Bone marrow (tissue), 2 donors: ENCODE data around the gene SHOX.

ENCODE experiments used
- DNase-seq, 2 donors: peaks; one replicate each; lab custom pipeline; 2025; lab: John Stamatoyannopoulos, UW

Gene SHOX

DNA sequence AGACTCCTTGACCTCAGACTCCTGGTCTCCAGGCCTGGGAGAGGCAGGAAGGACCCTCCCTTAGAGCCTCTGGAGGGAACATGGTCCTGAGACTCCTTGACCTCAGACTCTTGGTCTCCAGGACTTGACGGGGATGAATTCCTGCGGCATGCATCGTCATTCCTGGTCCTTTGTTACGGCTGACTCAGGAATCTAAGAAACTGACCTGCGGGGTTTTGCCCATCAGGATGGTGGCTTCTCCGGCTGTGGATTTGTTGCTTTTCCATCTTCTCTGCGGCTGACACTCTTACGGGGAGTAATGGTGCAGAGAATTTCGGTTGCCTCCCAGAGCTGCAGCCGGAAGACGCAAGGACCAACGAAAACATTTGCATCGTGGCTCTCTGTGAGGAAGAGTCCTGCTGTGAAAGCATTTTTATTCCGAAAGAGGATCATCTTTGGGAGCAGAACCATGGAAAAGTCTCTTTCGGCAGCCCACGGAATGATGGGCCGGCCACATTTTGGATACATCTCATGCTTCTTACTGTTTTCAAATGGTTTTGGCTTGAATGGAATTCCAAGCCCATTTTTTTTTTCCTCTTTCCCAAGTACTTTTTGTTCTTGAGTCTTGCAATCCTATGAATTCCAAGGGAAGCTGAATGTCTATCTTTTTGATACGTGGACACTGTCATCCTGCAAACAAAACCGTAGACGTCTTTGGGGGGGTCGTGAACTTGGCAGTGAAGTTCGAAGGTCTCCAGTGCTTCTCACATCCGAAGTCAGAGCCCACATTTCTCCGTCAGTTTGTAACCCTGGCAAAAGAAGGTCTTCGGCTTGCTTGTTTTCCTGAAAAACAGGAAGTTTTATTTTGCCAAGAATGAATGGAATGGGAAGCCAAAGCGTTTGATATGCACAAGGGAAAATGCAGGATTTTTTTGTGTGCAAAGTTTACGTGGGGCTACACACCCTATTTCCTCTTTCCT is 36.5 kb downstream of the SHOX start:
- no peak for DNase-seq

DNA sequence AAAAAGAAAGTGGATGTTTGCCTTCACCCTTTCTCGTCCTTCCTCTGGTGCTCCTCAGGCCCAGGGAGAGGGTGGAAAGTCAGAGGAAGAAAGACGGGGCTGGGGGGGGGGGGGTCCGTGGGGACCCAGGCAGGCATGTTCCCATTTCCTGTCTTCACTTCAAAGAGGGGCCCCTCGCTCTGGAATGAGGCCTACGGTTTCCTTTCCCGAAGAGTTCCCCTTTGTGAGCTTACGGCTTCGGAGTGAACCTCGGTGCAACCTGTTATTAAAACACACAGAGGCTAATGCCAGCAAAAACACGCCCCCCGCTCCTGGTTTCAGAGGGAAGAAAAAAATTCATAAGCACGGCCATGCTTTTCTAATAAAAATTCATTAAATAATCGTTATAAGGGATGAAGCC is 40.1 kb downstream of the SHOX start:
- DNase-seq = no peak

DNA sequence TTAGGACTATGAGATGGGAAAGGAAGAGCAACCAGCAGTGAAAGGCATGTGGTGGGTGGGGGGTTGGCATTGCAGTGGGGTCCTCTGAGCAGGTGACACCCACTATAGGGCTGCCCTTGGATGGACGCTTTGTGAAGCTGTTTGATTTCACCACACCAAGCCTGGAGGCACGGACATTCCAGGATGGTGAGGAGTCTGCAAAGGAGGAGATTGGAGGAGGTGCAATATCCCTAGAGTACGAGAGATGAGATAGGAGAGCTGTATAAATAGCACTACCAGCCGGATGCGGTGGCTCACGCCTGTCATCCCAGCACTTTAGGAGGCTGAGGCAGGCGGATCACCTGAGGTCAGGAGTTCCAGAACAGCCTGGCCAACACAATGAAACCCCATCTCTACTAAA is 42.3 kb downstream of the SHOX start:
- DNase-seq = no peak

DNA sequence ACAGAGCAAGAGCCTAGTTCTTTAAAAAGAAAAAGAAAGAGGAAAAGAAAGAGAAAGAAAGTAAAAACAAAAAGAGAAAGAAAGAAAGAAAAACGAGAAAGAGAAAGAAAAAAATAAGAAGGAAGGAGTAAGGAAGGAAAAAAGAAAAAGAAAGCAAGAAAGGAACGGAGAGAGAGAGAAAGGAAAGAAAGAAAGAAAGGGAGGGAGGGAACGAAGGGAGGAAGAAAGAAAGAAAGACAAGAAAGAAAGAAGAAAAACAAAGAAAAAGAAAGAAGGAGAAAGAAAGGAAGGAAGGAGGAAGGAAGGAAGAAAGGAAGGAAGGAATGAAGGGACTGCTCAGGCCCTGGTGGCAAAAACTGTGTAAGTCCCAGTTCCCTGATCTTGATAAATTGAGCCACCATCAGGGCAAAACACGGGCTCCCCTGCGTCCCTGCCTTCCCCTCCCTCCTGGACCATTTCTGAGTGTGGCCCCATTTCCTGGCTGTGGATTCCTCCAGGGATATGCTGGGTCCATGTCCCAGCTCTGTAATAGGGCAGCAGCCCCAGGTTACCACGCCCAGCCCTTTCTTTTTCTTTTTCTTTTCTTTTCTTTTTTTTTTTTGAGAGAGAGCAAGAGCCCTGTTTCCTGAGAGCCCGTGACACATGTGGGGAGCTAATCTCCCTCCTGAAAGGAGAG is 44.8 kb downstream of the SHOX start:
- no peak for DNase-seq

DNA sequence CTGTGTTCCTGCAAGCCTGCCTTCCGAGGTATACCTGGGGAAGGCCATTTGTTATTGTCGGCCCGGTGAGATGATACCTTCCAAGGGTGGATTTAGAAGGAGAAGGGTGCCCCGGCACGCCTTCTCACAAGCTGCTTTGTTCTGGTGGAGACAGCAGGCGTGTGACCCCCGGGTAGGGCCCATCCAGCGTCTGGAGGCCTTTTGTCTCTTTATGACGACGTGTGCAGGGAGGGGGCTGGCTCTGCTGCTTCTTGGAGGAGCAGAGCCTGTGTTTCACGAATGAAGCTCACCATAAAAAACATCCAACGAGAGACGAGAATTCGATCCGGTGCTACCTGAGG is 45.3 kb downstream of the SHOX start:
- DNase-seq = no peak

DNA sequence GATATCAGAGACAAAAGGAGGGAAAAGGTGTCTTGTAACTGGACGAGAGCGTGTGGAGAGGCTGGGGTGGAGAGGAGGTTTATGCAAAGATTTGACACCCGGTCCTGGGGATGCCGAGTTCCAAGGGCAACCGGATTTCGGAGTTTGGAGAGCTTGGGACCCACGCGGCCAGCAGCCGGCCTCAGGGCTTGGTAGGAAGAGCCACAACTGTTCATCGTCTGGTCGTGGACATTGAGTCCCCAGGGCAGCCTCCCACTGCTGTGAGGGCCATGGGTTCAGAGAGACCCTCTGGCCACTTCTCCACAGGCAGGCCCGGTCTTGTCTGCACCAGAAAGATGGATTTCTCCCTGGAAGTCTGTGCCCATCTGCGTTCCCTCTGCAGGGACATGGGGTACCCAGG is 46.8 kb downstream of the SHOX start:
- DNase-seq = no peak

DNA sequence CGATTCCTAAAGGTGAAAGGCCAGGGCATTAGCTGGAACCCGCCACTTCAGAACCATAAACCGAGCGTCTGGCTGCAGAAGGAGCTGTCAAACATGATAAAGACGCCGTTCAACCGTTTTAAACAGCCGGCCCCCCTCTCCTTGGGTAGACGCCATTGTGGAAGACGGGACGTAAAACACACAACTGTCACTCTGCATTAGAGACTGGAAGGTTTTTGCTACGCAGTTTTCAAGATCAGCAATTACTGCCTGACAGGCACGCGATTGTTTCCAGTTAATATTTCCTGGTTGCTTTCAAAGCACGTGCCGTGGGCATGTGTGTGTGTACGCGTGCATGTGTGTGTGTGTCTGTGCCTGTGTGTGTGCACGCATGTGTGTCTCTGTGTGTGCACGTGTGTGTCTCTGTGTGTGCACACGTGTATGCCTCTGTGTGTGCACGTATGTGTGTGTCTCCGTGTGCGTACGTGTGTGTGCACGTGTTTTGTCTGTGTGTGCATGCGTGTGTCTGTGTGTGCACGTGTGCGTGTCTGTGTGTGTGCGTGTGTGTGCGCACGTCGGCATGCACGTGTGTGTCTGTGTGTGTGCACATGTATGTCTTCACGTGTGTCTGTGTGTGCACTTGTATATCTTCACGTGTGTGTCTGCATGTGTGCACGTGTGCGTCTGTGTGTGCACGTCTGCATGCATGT is 48.8 kb downstream of the SHOX start:
- DNase-seq = no peak

DNA sequence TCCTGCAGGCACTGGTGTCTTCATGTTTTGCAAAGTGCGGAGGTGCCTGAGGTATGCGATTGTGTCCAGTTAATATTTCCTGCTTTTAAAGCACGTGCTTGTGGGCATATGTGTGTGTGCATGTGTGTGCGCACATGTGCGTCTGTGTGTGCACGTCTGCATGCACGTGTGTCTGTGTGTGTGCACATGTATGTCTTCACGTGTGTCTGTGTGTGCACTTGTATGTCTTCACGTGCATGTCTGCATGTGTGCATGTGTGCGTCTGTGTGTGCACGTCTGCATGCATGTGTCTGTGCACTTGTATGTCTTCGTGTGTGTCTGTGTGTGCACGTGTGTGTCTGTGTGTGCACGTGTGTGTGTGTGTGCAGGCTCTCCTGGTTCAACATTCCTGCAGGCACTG is 49.5 kb downstream of the SHOX start:
- DNase-seq = no peak

DNA sequence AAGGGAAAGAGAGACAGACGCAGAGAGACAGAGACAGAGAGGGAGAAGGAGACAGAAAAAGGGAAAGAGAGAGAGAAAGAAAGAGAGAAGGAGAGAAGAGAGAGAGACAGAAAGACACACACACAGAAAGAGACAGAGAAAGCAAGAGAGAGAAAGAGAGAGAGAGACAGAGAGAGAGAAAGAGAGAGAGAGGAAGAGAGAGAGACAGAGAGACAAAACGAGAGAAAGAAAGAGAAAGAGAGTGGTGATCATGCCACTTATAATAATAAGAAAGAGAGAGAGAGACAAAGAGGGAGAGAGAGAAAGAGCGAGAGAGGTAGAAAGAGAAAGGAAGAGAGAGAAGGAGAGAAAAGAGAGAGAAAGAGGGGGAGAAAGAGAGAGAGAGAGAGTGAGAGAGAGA is 51.4 kb downstream of the SHOX start:
- no peak for DNase-seq

DNA sequence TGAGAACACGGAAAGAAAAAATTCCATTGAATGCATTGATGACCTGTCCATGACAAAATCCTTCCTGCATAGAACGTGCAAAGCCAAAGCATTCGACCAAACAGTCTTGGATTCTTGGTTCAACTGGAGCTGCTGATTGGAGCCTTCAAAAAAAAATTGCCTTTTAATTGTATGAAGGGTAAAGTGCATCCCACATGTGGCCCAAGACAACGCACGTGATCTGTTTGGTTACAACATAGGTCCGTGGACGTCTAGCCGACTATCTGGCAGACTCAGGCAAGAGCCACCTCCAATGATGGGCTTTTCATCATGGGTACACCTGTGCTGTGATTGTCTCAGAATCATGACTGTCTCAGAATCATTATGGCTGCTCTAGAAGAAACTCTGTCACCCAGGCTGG is 52.3 kb downstream of the SHOX start:
- no peak for DNase-seq

DNA sequence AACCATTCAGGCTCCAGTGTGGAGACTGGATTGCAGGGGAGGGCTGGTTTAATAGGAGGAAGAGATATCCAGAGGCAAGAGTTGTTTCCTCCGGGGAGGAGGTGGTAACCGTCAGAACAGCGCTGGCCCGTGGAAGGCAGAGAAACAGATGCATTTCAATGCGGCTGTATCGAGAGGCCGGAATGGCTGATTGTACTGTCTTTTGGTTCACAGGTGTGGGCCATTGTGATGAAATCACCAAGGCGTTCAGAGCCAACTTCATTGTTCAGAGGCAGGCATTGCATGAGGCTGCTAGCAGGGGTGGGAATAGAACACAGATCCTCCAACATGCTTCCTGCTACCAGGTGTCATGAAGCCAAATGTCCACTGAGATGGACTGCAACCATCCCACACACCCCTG is 53.0 kb downstream of the SHOX start:
- DNase-seq = no peak

DNA sequence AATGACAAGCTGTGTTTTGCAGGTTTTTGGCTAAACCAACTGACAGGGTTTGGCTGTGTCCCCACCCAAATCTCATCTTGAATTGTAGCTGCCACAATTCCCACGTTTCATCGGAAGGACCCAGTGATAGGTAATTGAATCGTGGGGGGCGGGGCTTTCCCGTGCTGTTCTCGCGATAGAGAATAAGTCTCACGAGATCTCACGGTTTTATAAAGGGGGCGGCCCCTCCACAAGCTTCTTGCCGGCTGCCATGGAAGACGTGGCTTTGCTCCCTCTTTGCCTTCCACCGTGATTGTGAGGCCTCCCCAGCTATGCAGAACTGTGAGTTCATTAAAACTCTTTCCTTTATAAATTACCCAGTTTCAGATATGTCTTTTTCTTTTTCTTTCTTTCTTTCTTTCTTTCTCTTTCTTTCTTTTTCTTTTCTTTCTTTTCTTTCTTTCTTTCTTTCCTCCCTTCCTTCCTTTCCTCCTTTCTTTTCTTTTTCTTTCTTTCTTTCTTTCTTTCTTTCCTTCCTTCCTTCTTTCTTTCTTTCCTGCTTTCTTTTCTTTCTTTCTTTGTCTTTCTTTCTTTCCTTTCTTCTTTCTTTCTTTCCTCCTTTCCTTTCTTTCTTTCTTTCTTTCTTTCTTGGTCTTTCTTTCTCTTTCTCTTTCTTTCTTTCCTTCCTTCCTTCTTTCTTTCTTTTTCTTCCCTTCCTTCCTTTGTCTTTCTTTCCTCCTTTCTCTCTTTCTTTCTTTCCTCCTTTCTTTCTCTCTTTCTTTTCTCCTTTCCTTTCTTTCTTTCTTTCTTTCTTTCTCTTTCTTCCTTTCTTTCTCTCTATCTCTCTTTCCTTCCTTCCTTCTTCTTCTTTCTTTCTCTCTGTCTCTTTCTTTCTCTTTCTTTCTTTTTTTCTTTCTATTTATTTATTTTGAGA is 54.8 kb downstream of the SHOX start:
- DNase-seq = no peak

DNA sequence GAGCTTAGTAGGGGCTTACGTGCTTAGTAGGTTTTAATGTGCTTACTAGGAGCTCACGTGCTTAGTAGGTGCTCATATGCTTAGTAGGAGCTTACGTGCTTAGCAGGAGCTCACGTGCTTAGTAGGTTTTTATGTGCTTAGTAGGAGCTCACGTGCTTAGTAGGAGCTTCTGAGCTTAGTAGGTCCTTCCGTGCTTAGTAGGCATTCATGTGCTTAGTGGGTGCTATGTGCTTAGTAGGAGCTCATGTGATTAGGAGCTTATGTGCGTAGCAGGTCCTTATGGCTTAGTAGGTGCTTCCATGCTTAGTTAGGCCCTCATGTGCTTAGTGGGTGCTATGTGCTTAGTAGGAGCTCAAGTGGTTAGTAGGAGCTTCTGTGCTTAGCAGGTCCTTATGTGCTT is 59.4 kb downstream of the SHOX start:
- no peak for DNase-seq

DNA sequence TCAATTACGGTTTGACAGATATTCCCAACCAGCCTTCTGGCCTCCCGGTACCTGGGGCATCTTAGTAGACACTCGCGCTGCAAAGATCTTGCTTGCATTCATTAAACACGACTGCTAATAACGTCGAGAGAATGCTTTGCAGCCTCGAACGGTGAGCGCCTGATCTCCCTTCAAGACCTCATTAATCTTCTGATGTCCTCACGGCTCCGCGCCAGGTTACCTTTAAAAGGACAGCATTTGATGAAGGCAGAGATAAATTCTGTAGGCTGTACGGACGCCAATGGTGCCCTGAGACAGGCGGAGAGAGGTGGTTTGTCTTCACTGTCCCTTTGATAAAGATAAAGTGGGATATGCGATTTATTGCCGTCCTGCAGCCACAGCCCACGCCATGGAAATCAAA is 64.2 kb downstream of the SHOX start:
- DNase-seq = no peak

DNA sequence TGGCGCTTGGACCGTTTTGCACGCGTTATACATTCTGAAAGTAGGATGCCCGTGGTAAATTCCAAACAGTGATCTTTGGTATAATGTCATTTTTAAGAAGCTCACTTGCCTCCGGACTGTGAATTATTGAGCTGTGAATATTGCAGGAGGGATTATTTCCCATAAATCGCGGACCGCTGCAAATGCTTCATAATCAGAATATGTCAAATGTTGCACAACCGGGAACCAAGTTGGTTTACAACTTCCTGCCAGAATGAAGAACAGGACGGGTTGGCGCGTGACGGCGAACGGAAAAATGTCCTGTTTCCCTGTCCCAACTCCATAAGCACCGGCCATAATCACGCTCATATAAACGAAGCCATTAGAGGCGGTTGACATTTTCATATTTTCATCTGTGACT is 67.6 kb downstream of the SHOX start:
- no peak for DNase-seq

DNA sequence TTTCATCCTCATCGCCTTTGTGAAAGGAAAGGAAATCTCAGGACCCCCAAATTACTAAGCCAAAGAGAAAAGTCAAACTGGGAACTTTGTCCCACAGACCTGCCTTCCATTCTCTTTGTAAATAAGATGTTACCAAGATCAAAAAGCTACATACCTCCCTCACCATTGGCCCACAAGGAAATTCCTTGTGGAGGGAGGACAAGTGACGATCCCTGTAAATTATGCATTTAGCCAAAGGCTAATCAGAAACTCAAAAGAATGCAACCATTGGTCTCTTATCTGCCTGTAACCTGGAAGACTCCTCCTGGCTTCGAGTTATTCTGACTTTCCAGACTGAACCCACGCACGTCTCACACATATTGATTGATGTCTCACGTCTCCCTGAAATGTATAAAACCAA is 70.3 kb downstream of the SHOX start:
- DNase-seq = no peak

DNA sequence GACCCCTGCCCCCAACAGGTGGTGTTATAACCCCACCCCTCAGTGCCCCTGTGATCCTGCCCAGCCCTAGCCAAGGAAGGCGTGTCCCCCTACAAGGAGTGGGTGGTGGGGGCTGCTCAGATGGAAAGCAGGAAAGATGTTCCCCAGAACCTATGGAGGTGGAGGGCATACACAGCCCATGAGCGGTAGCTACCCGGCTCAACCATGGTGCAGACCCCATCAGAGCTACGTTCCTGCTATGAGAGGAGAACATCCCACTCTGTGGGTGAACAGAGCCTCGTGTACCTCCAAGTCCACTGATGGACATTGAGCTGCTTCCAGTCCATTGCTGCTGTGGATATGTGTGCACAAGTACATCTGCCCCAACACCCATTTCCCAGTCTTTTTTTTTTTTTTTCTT is 71.1 kb downstream of the SHOX start:
- DNase-seq = no peak

DNA sequence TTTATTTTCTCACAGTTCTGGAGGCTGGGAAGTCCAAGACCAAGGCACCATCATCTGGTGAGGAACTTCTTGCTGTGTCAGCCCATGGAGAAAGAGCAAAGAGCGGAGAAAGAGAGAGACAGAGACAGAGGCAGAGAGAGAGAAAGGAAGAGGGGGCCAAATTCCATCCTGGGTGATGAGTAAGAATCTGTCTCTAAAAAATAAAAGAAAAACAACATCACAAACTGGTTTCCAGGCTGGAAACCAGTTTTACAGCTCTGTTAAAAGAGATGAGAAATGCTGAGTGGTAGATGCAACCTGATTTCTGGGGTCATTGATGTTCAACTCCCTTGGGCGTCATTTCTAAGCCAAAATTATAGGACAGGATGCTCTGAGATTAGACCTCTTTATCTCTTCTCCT is 72.9 kb downstream of the SHOX start:
- no peak for DNase-seq

DNA sequence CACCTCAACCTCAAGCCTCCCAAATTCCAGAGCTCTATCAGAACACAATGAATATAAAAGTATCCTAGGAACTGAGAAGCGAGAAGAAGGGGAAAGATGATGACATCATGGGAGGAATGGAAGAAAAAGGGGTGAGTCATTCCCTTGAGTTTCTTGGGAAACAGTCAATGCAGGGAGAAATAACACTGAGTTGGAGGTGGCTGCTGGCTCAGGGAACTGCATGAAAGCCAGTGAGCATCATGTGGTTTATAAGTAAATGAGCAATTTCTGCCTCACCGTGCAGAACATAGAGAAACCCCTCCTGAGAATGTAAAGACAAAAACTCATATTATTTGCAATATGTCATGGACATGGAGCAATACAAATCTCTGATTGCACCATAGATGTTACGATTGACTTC is 73.3 kb downstream of the SHOX start:
- no peak for DNase-seq
